ENCODE measurements around the gene CLMN.

- no peak for TF ChIP-seq POLR2A (IDR thresholded peaks at IDR 0.05)
- TF ChIP-seq, protein P1, sequence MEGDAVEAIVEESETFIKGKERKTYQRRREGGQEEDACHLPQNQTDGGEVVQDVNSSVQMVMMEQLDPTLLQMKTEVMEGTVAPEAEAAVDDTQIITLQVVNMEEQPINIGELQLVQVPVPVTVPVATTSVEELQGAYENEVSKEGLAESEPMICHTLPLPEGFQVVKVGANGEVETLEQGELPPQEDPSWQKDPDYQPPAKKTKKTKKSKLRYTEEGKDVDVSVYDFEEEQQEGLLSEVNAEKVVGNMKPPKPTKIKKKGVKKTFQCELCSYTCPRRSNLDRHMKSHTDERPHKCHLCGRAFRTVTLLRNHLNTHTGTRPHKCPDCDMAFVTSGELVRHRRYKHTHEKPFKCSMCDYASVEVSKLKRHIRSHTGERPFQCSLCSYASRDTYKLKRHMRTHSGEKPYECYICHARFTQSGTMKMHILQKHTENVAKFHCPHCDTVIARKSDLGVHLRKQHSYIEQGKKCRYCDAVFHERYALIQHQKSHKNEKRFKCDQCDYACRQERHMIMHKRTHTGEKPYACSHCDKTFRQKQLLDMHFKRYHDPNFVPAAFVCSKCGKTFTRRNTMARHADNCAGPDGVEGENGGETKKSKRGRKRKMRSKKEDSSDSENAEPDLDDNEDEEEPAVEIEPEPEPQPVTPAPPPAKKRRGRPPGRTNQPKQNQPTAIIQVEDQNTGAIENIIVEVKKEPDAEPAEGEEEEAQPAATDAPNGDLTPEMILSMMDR (IDR thresholded peaks at IDR 0.05): no peak
- no peak for TF ChIP-seq POLR2AphosphoS5 (IDR thresholded peaks at IDR 0.05; ENCODE audit: insufficient read depth in 1 of 2, low read depth in 1 of 2)
Observed at GRCh38 chr14:95255013-95255412, 64.7 kb downstream of the CLMN start.

All from vagina (tissue), 2 donors.